Fibroblast of the aortic adventitia (primary cell): ENCODE measurements around the gene SDF4. TPM values are rescaled to one million over a fixed set of nuclear protein-coding genes. Genes with fewer than 3 reads are reported as not detected.

ENCODE experiments used
- DNase-seq: peaks from one replicate; pipeline ENCODE4 v3.0.0-alpha.2; 2010; ENCODE audit warnings: low read depth
- H3K4me3 ChIP-seq: 2 replicates; pipeline ENCODE4 v1.5.1; 2011; ENCODE audit warnings: low read depth, mild to moderate bottlenecking, control low read depth, low read length, moderate library complexity
- CTCF ChIP-seq: IDR thresholded peaks from 2 replicates; pipeline ENCODE4 v1.5.1; 2011; ENCODE audit warnings: mild to moderate bottlenecking, low read length, control low read depth, inconsistent platforms; ENCODE audit not compliant: insufficient read depth
- total RNA-seq: library from RNA; depleted of rRNA; stranded (reverse); fragments of >200 nt; gene quantifications from 2 replicates; pipeline ENCODE4 v1.2.3, GENCODE V29; 2012; ENCODE audit warnings: low replicate concordance

The SDF4 gene
- total RNA-seq = 91.6 and 126 TPM in 2 replicates

- TF ChIP-seq CTCF = no peak
- peak; percentile 95 for DNase-seq
Observed at GRCh38 chr1:1231400-1232207, at the start of gene SDF4. Gene SDF4, minus strand, starts transcription at chr1:1232001. Its CDS starts 3,229 bp downstream, at chr1:1228772.

GRCh38 chr1:1280782-1281481, 49.1 kb upstream of the SDF4 start:
- H3K4me3 ChIP-seq = no peak overlapping the region
- TF ChIP-seq CTCF = no peak
- DNase-seq = no peak

More at GRCh38 chr1:1231400-1232207, at the start of gene SDF4:
- H3K4me3 ChIP-seq = peak within 1 kb of the TSS; percentile 94

GRCh38 chr1:1279028-1279427, 47.2 kb upstream of the SDF4 start:
- no peak for TF ChIP-seq CTCF
- DNase-seq = no peak
- no peak overlapping the region for H3K4me3 ChIP-seq

GRCh38 chr1:1278620-1279019, 46.8 kb upstream of the SDF4 start:
- no peak overlapping the region for H3K4me3 ChIP-seq
- no peak for DNase-seq
- TF ChIP-seq CTCF = no peak

- H3K4me3 ChIP-seq = no peak overlapping the region
- DNase-seq = no peak
- TF ChIP-seq CTCF = no peak
Observed at GRCh38 chr1:1275836-1276235, 44.0 kb upstream of the SDF4 start.

GRCh38 chr1:1274931-1275431, 43.2 kb upstream of the SDF4 start:
- DNase-seq = no peak
- no peak for TF ChIP-seq CTCF
- peak overlapping the region; percentile 77 for H3K4me3 ChIP-seq
